ENCODE data around the gene IFITM1.
"Not testable (repeated sequence)": the region's sequence is repeated elsewhere in the genome, so short reads cannot be mapped to it uniquely, and the experiment has no call there.

Gene IFITM1

GRCh38 chr11:285021-285893 is 28.6 kb upstream of the IFITM1 start:
- no peak for DNase-seq
- Histone ChIP-seq H3K27ac (no peak overlapping the region), H3K27me3 (replicated peaks) (peaks cover 30% of the 10 kb centered on the region), H3K36me3 (replicated peaks) (no peaks in the 10 kb centered on the region), H3K4me3 (ENCODE audit: low read depth, low read length) (no peak overlapping the region)
- in situ Hi-C loops (cut with HindIII; ENCODE audit: low pct_ligation_motif_present, low sequenced_read_pairs): no loop called here
- no peak for TF ChIP-seq CTCF (IDR thresholded peaks at IDR 0.05; ENCODE audit: low read depth, low read length, missing control alignments)

- DNase-seq: no peak
- no peak for TF ChIP-seq CTCF (IDR thresholded peaks at IDR 0.05; ENCODE audit: low read depth, low read length, missing control alignments)
- Histone ChIP-seq H3K36me3 (replicated peaks) (no peaks in the 10 kb centered on the region), H3K4me3 (ENCODE audit: low read depth, low read length) (no peak overlapping the region), H3K27me3 (replicated peaks) (peaks cover 26% of the 10 kb centered on the region), H3K27ac (no peak overlapping the region)
- in situ Hi-C loops (cut with HindIII; ENCODE audit: low pct_ligation_motif_present, low sequenced_read_pairs): no loop called here
These were observed 28.0 kb upstream of the IFITM1 start for GRCh38 chr11:285894-286220.

GRCh38 chr11:286977-287820 is 26.6 kb upstream of the IFITM1 start:
- H3K36me3 ChIP-seq (replicated peaks); H3K4me3 ChIP-seq (ENCODE audit: low read depth, low read length); H3K27ac ChIP-seq; in situ Hi-C loops (cut with HindIII; ENCODE audit: low pct_ligation_motif_present, low sequenced_read_pairs); DNase-seq: not testable (repeated sequence)
- H3K27me3 ChIP-seq (replicated peaks): peaks cover 12% of the 10 kb centered on the region

GRCh38 chr11:287821-288477 is 25.9 kb upstream of the IFITM1 start:
- Histone ChIP-seq H3K4me3 (ENCODE audit: low read depth, low read length) (peak overlapping the region; percentile 50), H3K27ac (no peak overlapping the region), H3K36me3 (replicated peaks) (no peaks in the 10 kb centered on the region), H3K27me3 (replicated peaks) (peaks cover 5% of the 10 kb centered on the region)
- no peak for TF ChIP-seq CTCF (IDR thresholded peaks at IDR 0.05; ENCODE audit: low read depth, low read length, missing control alignments)
- in situ Hi-C loops (cut with HindIII; ENCODE audit: low pct_ligation_motif_present, low sequenced_read_pairs): no loop called here
- DNase-seq: no peak

- no peak for DNase-seq
- no peaks in the 10 kb centered on the region for H3K36me3 ChIP-seq (replicated peaks)
- peaks cover 4% of the 10 kb centered on the region for H3K27me3 ChIP-seq (replicated peaks)
- H3K27ac ChIP-seq: no peak within 1 kb of the TSS
- H3K4me3 ChIP-seq (ENCODE audit: low read depth, low read length): peak within 1 kb of the TSS; percentile 50
- TF ChIP-seq CTCF (IDR thresholded peaks at IDR 0.05; ENCODE audit: low read depth, low read length, missing control alignments): no peak
- in situ Hi-C loops (cut with HindIII; ENCODE audit: low pct_ligation_motif_present, low sequenced_read_pairs): no loop called here
These were observed 25.1 kb upstream of the IFITM1 start, which contains the start of gene PGGHG for GRCh38 chr11:288478-289397. Gene PGGHG, plus strand, starts transcription at chr11:289126. Its CDS starts 691 bp downstream, at chr11:289817.
